ENCODE results near the gene FGFRL1.
A peak's percentile ranks its signal among the peaks of the same experiment; 100 is the strongest.

The FGFRL1 gene

GRCh38 chr4:1055721-1056590 is 44.5 kb downstream of the FGFRL1 start:
- peak; percentile 78 to 86 for DNase-seq

- DNase-seq: no peak
Measured at GRCh38 chr4:1056671-1057402, 45.4 kb downstream of the FGFRL1 start.

GRCh38 chr4:1057403-1057745 is 45.9 kb downstream of the FGFRL1 start:
- DNase-seq: no peak

- DNase-seq: no peak
Measured at GRCh38 chr4:1058198-1058996, 47.0 kb downstream of the FGFRL1 start.

GRCh38 chr4:1058997-1059665 is 47.7 kb downstream of the FGFRL1 start:
- no peak for DNase-seq

GRCh38 chr4:1060121-1060520 is 48.7 kb downstream of the FGFRL1 start:
- DNase-seq: no peak

GRCh38 chr4:1060621-1061020 is 49.2 kb downstream of the FGFRL1 start:
- DNase-seq: no peak

- DNase-seq: no peak
Measured at GRCh38 chr4:1061056-1061700, 49.8 kb downstream of the FGFRL1 start.

GRCh38 chr4:1061760-1062159 is 50.3 kb downstream of the FGFRL1 start:
- no peak for DNase-seq

GRCh38 chr4:1062419-1062818 is 51.0 kb downstream of the FGFRL1 start:
- no peak for DNase-seq

- DNase-seq: no peak
Measured at GRCh38 chr4:1065732-1066131, 54.3 kb downstream of the FGFRL1 start.

GRCh38 chr4:1069394-1069793 is 58.0 kb downstream of the FGFRL1 start:
- no peak for DNase-seq

GRCh38 chr4:1072830-1073446 is 61.5 kb downstream of the FGFRL1 start:
- DNase-seq: peak; percentile 84 to 90

GRCh38 chr4:1074077-1074476 is 62.7 kb downstream of the FGFRL1 start:
- no peak for DNase-seq

- no peak for DNase-seq
Measured at GRCh38 chr4:1075225-1075624, 63.8 kb downstream of the FGFRL1 start.

- no peak for DNase-seq
Measured at GRCh38 chr4:1075809-1076699, 64.6 kb downstream of the FGFRL1 start.

Measured in AML-193 (cell line).